GM23248 (cell line): ENCODE results near the gene TSPYL2. TPM values are rescaled to one million over a fixed set of nuclear protein-coding genes. Genes with fewer than 3 reads are reported as not detected.

Experiments used
- DNase-seq: peaks from one replicate; pipeline ENCODE4 v3.0.0-alpha.2; 2015
- H2AFZ ChIP-seq: fragments of 200-600 bp; sonication (generic); 2 replicates; pipeline ENCODE4 v1.6.1; 2016; ENCODE audit warnings: antibody characterized with exemption
- H3F3A ChIP-seq: fragments of 200-600 bp; sonication (generic); 2 replicates; pipeline ENCODE4 v1.6.1; 2016; ENCODE audit warnings: mild to moderate bottlenecking, antibody characterized with exemption, mixed run types; ENCODE audit not compliant: insufficient read depth
- H3K27ac ChIP-seq: fragments of 200-600 bp; sonication (generic); 2 replicates; pipeline ENCODE4 v1.5.1; 2016; ENCODE audit warnings: mild to moderate bottlenecking
- H3K27me3 ChIP-seq: fragments of 200-600 bp; sonication (generic); replicated peaks from 2 replicates; pipeline ENCODE4 v1.6.1; 2016; ENCODE audit warnings: mild to moderate bottlenecking; ENCODE audit not compliant: insufficient read depth
- H3K36me3 ChIP-seq: fragments of 200-600 bp; sonication (generic); 2 replicates; pipeline ENCODE4 v1.6.1; 2016; ENCODE audit warnings: low read depth, mild to moderate bottlenecking
- H3K4me1 ChIP-seq: fragments of 200-600 bp; sonication (generic); 2 replicates; pipeline ENCODE4 v1.6.1; 2016; ENCODE audit warnings: mild to moderate bottlenecking; ENCODE audit not compliant: insufficient read depth
- H3K4me2 ChIP-seq: fragments of 200-600 bp; sonication (generic); one replicate; pipeline ENCODE4 v1.6.1; 2016; ENCODE audit warnings: mild to moderate bottlenecking; ENCODE audit not compliant: unreplicated experiment
- H3K4me3 ChIP-seq: fragments of 200-600 bp; sonication (generic); 2 replicates; pipeline ENCODE4 v1.5.1; 2016; ENCODE audit warnings: mild to moderate bottlenecking
- H3K79me2 ChIP-seq: fragments of 200-600 bp; sonication (generic); 2 replicates; pipeline ENCODE4 v1.6.1; 2016; ENCODE audit warnings: mild to moderate bottlenecking; ENCODE audit not compliant: insufficient read depth
- H3K9ac ChIP-seq: fragments of 200-600 bp; sonication (generic); 2 replicates; pipeline ENCODE4 v1.6.1; 2016; ENCODE audit warnings: mild to moderate bottlenecking
- H3K9me2 ChIP-seq: fragments of 200-600 bp; sonication (generic); 2 replicates; pipeline ENCODE4 v1.6.1; 2016; ENCODE audit warnings: mixed run types, mild to moderate bottlenecking, moderate library complexity; ENCODE audit not compliant: insufficient read depth
- H3K9me3 ChIP-seq: fragments of 200-600 bp; sonication (generic); one replicate; pipeline ENCODE4 v1.6.1; 2017; ENCODE audit warnings: low read depth
- H4K20me1 ChIP-seq: fragments of 200-600 bp; sonication (generic); 2 replicates; pipeline ENCODE4 v1.6.0; 2016; ENCODE audit not compliant: insufficient read depth
- EZH2 ChIP-seq: fragments of 200-600 bp; sonication (generic); IDR thresholded peaks from 2 replicates; pipeline ENCODE4 v1.6.1; 2018; ENCODE audit warnings: antibody characterized with exemption, mild to moderate bottlenecking; ENCODE audit not compliant: insufficient read depth, poor library complexity, severe bottlenecking
- EZH2phosphoT487 ChIP-seq: fragments of 200-600 bp; sonication (generic); IDR thresholded peaks from 2 replicates; pipeline ENCODE4 v1.6.1; 2018; ENCODE audit warnings: antibody characterized with exemption, moderate library complexity, mild to moderate bottlenecking, low read depth; ENCODE audit not compliant: insufficient read depth
- WGBS, 2 experiments: methylation state at CpG; one replicate each; pipeline ENCODE4 v1.1.6; 2015 to 2017; ENCODE audit warnings: low lambda C conversion rate in 2 of 2, low coverage in 1 of 2; ENCODE audit errors: missing lambda C conversion rate in 2 of 2; 5-methylcytosine and 5-hydroxymethylcytosine counted together
- in situ Hi-C: fragments of 300-500 bp; cut with MboI; formaldehyde crosslinking; loops from 2 replicates; pipeline ENCODE4 v1.15.0; 2020
- polyA plus RNA-seq: library from polyadenylated mRNA; unstranded; fragments of >200 nt; fragmentation: Nextera tagmentation; extraction: Ambion mirVana; gene quantifications from 2 replicates; pipeline ENCODE4 v1.2.1, GENCODE V29; 2016
- total RNA-seq: library from RNA; depleted of rRNA; stranded (reverse); fragments of >200 nt; shearing (Covaris generic); gene quantifications from 2 replicates; pipeline ENCODE4 v1.2.3, GENCODE V29; 2014

TSPYL2 gene
- total and polyA plus RNA-seq, 2 experiments from 2014 or later = 14.3 to 16.2 TPM

GRCh38 chrX:53071604-53072417, 10.4 kb upstream of the TSPYL2 start:
- Histone ChIP-seq H3K4me2 (no peak overlapping the region), H3K79me2 (no peaks in the 10 kb centered on the region), H3K27me3 (no peaks in the 10 kb centered on the region)

GRCh38 chrX:53072418-53073114, 9.6 kb upstream of the TSPYL2 start:
- TF ChIP-seq EZH2 = no peak
- no peak for TF ChIP-seq EZH2phosphoT487
- H3K9ac ChIP-seq = no peak overlapping the region
- no peaks in the 10 kb centered on the region for H3K36me3 ChIP-seq
- no peaks in the 10 kb centered on the region for H4K20me1 ChIP-seq
- no peak overlapping the region for H3K4me3 ChIP-seq
- no peak overlapping the region for H2AFZ ChIP-seq
- no peaks in the 10 kb centered on the region for H3K9me3 ChIP-seq
- H3K4me2 ChIP-seq = no peak overlapping the region
- in situ Hi-C loops = no loop called here
- no peaks in the 10 kb centered on the region for H3F3A ChIP-seq
- H3K27me3 ChIP-seq = no peaks in the 10 kb centered on the region
- no peaks in the 10 kb centered on the region for H3K79me2 ChIP-seq
- no peak for DNase-seq
- H3K27ac ChIP-seq = no peak overlapping the region
- no peaks in the 10 kb centered on the region for H3K9me2 ChIP-seq
- 70 to 83% methylated on average over 4 to 8 of the region's 9 CpGs for WGBS, 2 experiments
- no peaks in the 10 kb centered on the region for H3K4me1 ChIP-seq

More at GRCh38 chrX:53071604-53072417, 10.4 kb upstream of the TSPYL2 start:
- no peaks in the 10 kb centered on the region for H3K4me1 ChIP-seq
- no peaks in the 10 kb centered on the region for H3K9me2 ChIP-seq
- no peaks in the 10 kb centered on the region for H3F3A ChIP-seq
- in situ Hi-C loops = no loop called here
- no peak overlapping the region for H3K27ac ChIP-seq
- no peak overlapping the region for H3K9ac ChIP-seq
- DNase-seq = peak; percentile 60
- no peaks in the 10 kb centered on the region for H3K9me3 ChIP-seq
- no peaks in the 10 kb centered on the region for H4K20me1 ChIP-seq
- H3K36me3 ChIP-seq = no peaks in the 10 kb centered on the region
- H2AFZ ChIP-seq = no peak overlapping the region
- 33 to 46% methylated on average over 17 to 29 of the region's 31 CpGs for WGBS, 2 experiments
- no peak overlapping the region for H3K4me3 ChIP-seq
- TF ChIP-seq EZH2phosphoT487 = no peak
- no peak for TF ChIP-seq EZH2

- 39 to 48% methylated on average over 2 to 6 of the region's 6 CpGs for WGBS, 2 experiments
These were observed 9.0 kb upstream of the TSPYL2 start for GRCh38 chrX:53073115-53073586.

GRCh38 chrX:53075011-53075410, 7.2 kb upstream of the TSPYL2 start:
- Histone ChIP-seq H4K20me1 (no peaks in the 10 kb centered on the region), H3K4me3 (no peak overlapping the region), H3K79me2 (no peaks in the 10 kb centered on the region), H3K4me1 (no peaks in the 10 kb centered on the region), H3K27me3 (no peaks in the 10 kb centered on the region), H2AFZ (no peak overlapping the region), H3F3A (no peaks in the 10 kb centered on the region), H3K9me3 (no peaks in the 10 kb centered on the region), H3K9me2 (no peaks in the 10 kb centered on the region), H3K27ac (no peak overlapping the region), H3K36me3 (no peaks in the 10 kb centered on the region), H3K4me2 (no peak overlapping the region), H3K9ac (no peak overlapping the region)
- in situ Hi-C loops = no loop called here
- DNase-seq = no peak
- 72 to 73% methylated on average over 5 to 7 of the region's 7 CpGs for WGBS, 2 experiments
- no peak for TF ChIP-seq EZH2phosphoT487
- no peak for TF ChIP-seq EZH2

More at GRCh38 chrX:53073115-53073586, 9.0 kb upstream of the TSPYL2 start:
- Histone ChIP-seq H2AFZ (no peak overlapping the region), H3K79me2 (no peaks in the 10 kb centered on the region), H3K27ac (no peak overlapping the region), H3K4me1 (no peaks in the 10 kb centered on the region), H3K9me2 (no peaks in the 10 kb centered on the region), H3F3A (no peaks in the 10 kb centered on the region), H3K4me3 (no peak overlapping the region), H3K4me2 (no peak overlapping the region), H4K20me1 (no peaks in the 10 kb centered on the region), H3K36me3 (no peaks in the 10 kb centered on the region), H3K27me3 (no peaks in the 10 kb centered on the region), H3K9me3 (no peaks in the 10 kb centered on the region), H3K9ac (no peak overlapping the region)
- no peak for TF ChIP-seq EZH2phosphoT487
- TF ChIP-seq EZH2 = no peak
- in situ Hi-C loops = no loop called here
- no peak for DNase-seq
